Fibroblast of lung (primary cell): Measurements from ENCODE around the gene CCDC102A. TPM values are rescaled to one million over a fixed set of nuclear protein-coding genes. Genes with fewer than 3 reads are reported as not detected.

Experiments used
- DNase-seq, 2 donors: peaks; one replicate each; pipeline versions ENCODE4 v3.0.0 to v3.0.0-alpha.2; 2010; ENCODE audit warnings: low read depth in 2 of 2
- H2AFZ ChIP-seq: 2 replicates; pipeline ENCODE4 v1.5.1; 2012; ENCODE audit warnings: low read length, control low read depth, inconsistent platforms
- H3K27ac ChIP-seq: 2 replicates; pipeline ENCODE4 v1.5.1; 2011; ENCODE audit warnings: low read length, control low read depth; ENCODE audit not compliant: insufficient read depth
- H3K27me3 ChIP-seq: 2 replicates; pipeline ENCODE4 v1.5.1; 2011; ENCODE audit warnings: mild to moderate bottlenecking, low read length; ENCODE audit not compliant: control insufficient read depth, insufficient read depth
- H3K36me3 ChIP-seq: 2 replicates; pipeline ENCODE4 v1.5.1; 2011; ENCODE audit warnings: low read length; ENCODE audit not compliant: control insufficient read depth, insufficient read depth
- H3K4me1 ChIP-seq: 2 replicates; pipeline ENCODE4 v1.5.1; 2011; ENCODE audit warnings: low read length; ENCODE audit not compliant: control insufficient read depth, insufficient read depth; ENCODE audit errors: extremely low read depth
- H3K4me2 ChIP-seq: 2 replicates; pipeline ENCODE4 v1.5.1; 2011; ENCODE audit warnings: low read length, control low read depth; ENCODE audit not compliant: insufficient read depth; ENCODE audit errors: extremely low read depth
- H3K4me3 ChIP-seq, 4 experiments: fragments of 200-600 bp in 1 of 4; sonication (generic) in 1 of 4; replicated peaks in 1 of 4; 2 replicates each; pipeline ENCODE4 v1.5.1; 2011 to 2016; ENCODE audit warnings: low read length in 4 of 4, low read depth in 3 of 4, mild to moderate bottlenecking in 3 of 4, control low read depth in 2 of 4, inconsistent platforms in 1 of 4, mixed read lengths in 1 of 4; ENCODE audit not compliant: insufficient read depth in 1 of 4; ENCODE audit errors: control extremely low read depth in 1 of 4
- H3K79me2 ChIP-seq: 2 replicates; pipeline ENCODE4 v1.5.1; 2012; ENCODE audit warnings: mild to moderate bottlenecking, low read length, inconsistent platforms; ENCODE audit not compliant: control insufficient read depth, insufficient read depth
- H3K9ac ChIP-seq: 2 replicates; pipeline ENCODE4 v1.5.1; 2011; ENCODE audit warnings: mild to moderate bottlenecking, low read length, control low read depth; ENCODE audit not compliant: insufficient read depth
- H3K9me3 ChIP-seq: 2 replicates; pipeline ENCODE4 v1.5.1; 2012; ENCODE audit warnings: low read depth, low read length; ENCODE audit not compliant: control insufficient read depth, insufficient read depth
- H4K20me1 ChIP-seq: 2 replicates; pipeline ENCODE4 v1.5.1; 2011; ENCODE audit warnings: low read length; ENCODE audit not compliant: control insufficient read depth, insufficient read depth; ENCODE audit errors: extremely low read depth
- EZH2 ChIP-seq: IDR thresholded peaks from 2 replicates; pipeline ENCODE4 v1.5.1; 2012; ENCODE audit warnings: low read length, control low read depth, mild to moderate bottlenecking; ENCODE audit errors: missing control alignments
- polyA plus RNA-seq, 2 donors: library from polyadenylated mRNA; depleted of rRNA in 1 of 2; stranded (reverse) in 1 of 2; unstranded in 1 of 2; fragments of >200 nt; gene quantifications; 2 replicates each; pipeline ENCODE4 v1.2.1, GENCODE V29; 2011 to 2012; ENCODE audit warnings: missing spikeins in 1 of 2
- total RNA-seq: library from RNA; depleted of rRNA; stranded (reverse); fragments of >200 nt; gene quantifications from 2 replicates; pipeline ENCODE4 v1.2.1, GENCODE V29; 2014
- TF ChIP-seq, protein P1 (sequence below), 2 donors: IDR thresholded peaks in 1 of 2; conservative IDR thresholded peaks in 1 of 2; 1 replicate in 1 of 2; 2 replicates in 1 of 2; pipeline ENCODE4 v1.5.1; 2011 to 2012; ENCODE audit warnings: low read length in 2 of 2, control low read depth in 1 of 2, inconsistent platforms in 1 of 2, low read depth in 1 of 2, mild to moderate bottlenecking in 1 of 2

Gene CCDC102A
- total and polyA plus RNA-seq, 2 donors (not counting 1 experiment from before 2014, with no cell fraction given): 7.1 to 16.7 TPM

DNA sequence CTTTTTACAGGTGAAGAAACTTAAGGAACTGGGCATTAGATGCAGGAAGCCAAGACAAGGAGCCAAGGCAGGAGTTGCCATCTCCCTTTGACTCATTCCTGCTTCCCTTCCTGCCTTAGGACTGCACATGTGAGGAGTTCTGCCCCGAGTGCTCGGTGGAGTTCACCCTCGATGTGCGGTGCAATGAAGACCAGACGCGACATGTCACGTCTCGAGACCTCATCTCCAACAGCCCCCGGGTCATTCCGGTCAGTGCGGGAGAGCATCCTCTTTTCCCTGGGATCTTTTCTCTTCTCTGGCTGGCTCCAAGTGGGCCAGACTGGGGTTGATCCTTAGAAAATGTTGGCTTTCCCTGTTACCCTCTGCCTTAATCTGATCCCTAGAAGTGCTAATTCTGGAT is 67.3 kb downstream of the CCDC102A start:
- Histone ChIP-seq H3K4me2 (no peak overlapping the region), H3K36me3 (peaks cover 24% of the 10 kb centered on the region), H3K9me3 (no peaks in the 10 kb centered on the region), H3K9ac (no peak overlapping the region), H3K79me2 (peaks cover 9% of the 10 kb centered on the region), H3K4me3 (no peak overlapping the region), H3K27me3 (no peaks in the 10 kb centered on the region), H2AFZ (no peak overlapping the region), H3K4me1 (peaks cover 4% of the 10 kb centered on the region), H4K20me1 (no peaks in the 10 kb centered on the region), H3K27ac (no peak overlapping the region)
- no peak for TF ChIP-seq EZH2
- TF ChIP-seq, protein P1, sequence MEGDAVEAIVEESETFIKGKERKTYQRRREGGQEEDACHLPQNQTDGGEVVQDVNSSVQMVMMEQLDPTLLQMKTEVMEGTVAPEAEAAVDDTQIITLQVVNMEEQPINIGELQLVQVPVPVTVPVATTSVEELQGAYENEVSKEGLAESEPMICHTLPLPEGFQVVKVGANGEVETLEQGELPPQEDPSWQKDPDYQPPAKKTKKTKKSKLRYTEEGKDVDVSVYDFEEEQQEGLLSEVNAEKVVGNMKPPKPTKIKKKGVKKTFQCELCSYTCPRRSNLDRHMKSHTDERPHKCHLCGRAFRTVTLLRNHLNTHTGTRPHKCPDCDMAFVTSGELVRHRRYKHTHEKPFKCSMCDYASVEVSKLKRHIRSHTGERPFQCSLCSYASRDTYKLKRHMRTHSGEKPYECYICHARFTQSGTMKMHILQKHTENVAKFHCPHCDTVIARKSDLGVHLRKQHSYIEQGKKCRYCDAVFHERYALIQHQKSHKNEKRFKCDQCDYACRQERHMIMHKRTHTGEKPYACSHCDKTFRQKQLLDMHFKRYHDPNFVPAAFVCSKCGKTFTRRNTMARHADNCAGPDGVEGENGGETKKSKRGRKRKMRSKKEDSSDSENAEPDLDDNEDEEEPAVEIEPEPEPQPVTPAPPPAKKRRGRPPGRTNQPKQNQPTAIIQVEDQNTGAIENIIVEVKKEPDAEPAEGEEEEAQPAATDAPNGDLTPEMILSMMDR (conservative IDR thresholded peaks at IDR 0.05 in 1 of 2, IDR thresholded peaks at IDR 0.05 in 1 of 2; ENCODE audit: low read depth in 1 of 2, low read length in 2 of 2): no peak
- DNase-seq: no peak

DNA sequence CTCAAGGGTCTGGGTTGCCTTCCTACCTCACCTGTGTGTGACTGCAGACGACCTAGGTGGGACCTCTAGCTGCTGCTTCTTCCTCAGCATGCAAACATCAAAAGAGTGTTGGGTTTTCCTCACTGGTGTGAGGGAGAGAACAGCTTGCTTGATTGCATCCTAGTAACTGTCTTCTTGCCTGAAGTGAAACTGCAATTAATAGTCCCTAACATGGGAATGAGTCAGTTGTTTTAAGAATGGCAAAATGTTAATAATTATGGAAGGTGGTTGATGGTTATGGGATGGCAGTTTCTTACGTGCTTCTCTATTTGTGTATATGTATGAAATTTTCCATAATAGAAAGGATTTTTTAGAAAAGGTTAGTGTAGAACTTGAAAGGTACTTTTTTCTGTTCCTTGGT is 68.0 kb downstream of the CCDC102A start:
- no peak for DNase-seq
- no peaks in the 10 kb centered on the region for H3K9me3 ChIP-seq
- no peaks in the 10 kb centered on the region for H4K20me1 ChIP-seq
- no peak for TF ChIP-seq EZH2
- TF ChIP-seq, protein P1 (conservative IDR thresholded peaks at IDR 0.05 in 1 of 2, IDR thresholded peaks at IDR 0.05 in 1 of 2; ENCODE audit: low read depth in 1 of 2, low read length in 2 of 2): no peak
- peaks cover 16% of the 10 kb centered on the region for H3K79me2 ChIP-seq
- no peak overlapping the region for H3K27ac ChIP-seq
- H3K4me3 ChIP-seq: no peak overlapping the region
- no peak overlapping the region for H3K4me2 ChIP-seq
- H3K9ac ChIP-seq: no peak overlapping the region
- H3K27me3 ChIP-seq: no peaks in the 10 kb centered on the region
- peaks cover 4% of the 10 kb centered on the region for H3K4me1 ChIP-seq
- H2AFZ ChIP-seq: no peak overlapping the region
- peaks cover 21% of the 10 kb centered on the region for H3K36me3 ChIP-seq

DNA sequence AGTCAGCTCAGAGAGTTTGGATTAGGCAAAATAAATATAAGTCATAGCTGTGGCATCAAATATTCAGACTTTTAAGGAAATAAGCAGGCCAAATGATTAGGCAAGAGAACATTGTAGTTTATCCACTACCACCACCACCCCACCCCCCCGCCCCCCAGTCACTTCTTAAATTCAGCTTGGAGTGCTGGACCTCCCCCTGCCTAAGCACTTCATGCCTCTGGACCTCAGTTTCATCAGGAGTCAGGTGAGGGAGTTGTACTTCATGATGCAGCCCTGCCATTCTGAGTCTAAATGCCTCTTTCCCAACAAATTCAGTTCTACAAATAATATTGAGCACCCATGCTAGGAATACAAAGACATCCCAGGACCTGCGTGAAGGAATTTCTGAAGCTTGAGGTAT is 71.8 kb downstream of the CCDC102A start:
- no peaks in the 10 kb centered on the region for H4K20me1 ChIP-seq
- H3K4me2 ChIP-seq: no peak overlapping the region
- no peak overlapping the region for H2AFZ ChIP-seq
- no peak overlapping the region for H3K4me3 ChIP-seq
- H3K9me3 ChIP-seq: no peaks in the 10 kb centered on the region
- no peaks in the 10 kb centered on the region for H3K27me3 ChIP-seq
- H3K27ac ChIP-seq: no peak overlapping the region
- peaks cover 24% of the 10 kb centered on the region for H3K79me2 ChIP-seq
- H3K36me3 ChIP-seq: peaks cover 9% of the 10 kb centered on the region
- DNase-seq: no peak
- H3K4me1 ChIP-seq: no peaks in the 10 kb centered on the region
- no peak overlapping the region for H3K9ac ChIP-seq
- TF ChIP-seq, protein P1 (conservative IDR thresholded peaks at IDR 0.05 in 1 of 2, IDR thresholded peaks at IDR 0.05 in 1 of 2; ENCODE audit: low read depth in 1 of 2, low read length in 2 of 2): no peak
- no peak for TF ChIP-seq EZH2
